ENCODE measurements around the gene GNAS. TPM values are rescaled to one million over a fixed set of nuclear protein-coding genes. Genes with fewer than 3 reads are reported as not detected.
A peak's percentile ranks its signal among the peaks of the same experiment; 100 is the strongest.

The GNAS gene
- total and polyA plus RNA-seq, 9 of the 15 experiments (the other 6 are each of a cell fraction or from before 2014, with no cell fraction given): 128 to 648 (median 266) TPM

DNA sequence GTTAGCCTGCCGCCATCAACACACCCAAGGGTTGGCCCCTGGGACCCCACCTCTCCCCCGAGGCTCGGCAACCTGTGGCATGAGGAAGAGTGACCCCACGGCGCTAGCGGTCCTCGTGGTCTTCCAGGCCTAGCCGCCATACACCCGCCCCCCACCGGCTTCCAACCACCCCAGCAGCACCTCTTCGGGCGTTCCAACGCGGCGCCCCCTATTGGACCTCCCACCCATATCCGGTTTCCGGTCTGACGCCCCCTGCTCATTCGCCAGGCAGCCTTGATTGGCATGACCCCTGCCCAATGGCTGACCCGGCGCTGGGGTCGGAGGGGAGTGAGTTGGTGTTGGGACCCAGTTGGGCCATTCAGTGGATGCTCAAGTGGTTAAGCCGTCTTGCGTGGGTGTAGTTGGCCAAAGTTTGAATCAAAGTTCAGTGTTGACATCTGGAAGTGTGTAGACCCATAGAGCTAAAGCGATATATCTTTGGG, 1.8 kb upstream of the GNAS start, which contains the start of gene GNAS-AS1 (continued):
- TF ChIP-seq PTBP1 (IDR thresholded peaks at IDR 0.05; ENCODE audit: low read depth, low read length) (no peak), HOXB6 (CRISPR knock-in tag; IDR thresholded peaks at IDR 0.05; ENCODE audit: borderline replicate concordance) (no peak), TSC22D4 (tag; IDR thresholded peaks at IDR 0.05) (no peak), ASH1L (IDR thresholded peaks at IDR 0.05; ENCODE audit: borderline replicate concordance, low read depth, partially characterized antibody) (peak; percentile 32), KDM5B (IDR thresholded peaks at IDR 0.05; ENCODE audit: insufficient replicate concordance, low read depth, low read length) (no peak), RBM34 (IDR thresholded peaks at IDR 0.05; ENCODE audit: borderline replicate concordance, insufficient read depth, low read length) (no peak), EGR1 (conservative IDR thresholded peaks at IDR 0.05) (no peak), ARID1B (IDR thresholded peaks at IDR 0.05) (no peak), ARNT (IDR thresholded peaks at IDR 0.05) (no peak), KAT7 (CRISPR knock-in tag; IDR thresholded peaks at IDR 0.05; ENCODE audit: borderline replicate concordance) (no peak), FOXP1 (CRISPR knock-in tag; IDR thresholded peaks at IDR 0.05) (no peak), ILK (tag; IDR thresholded peaks at IDR 0.05; ENCODE audit: borderline replicate concordance, low read depth) (no peak), POLR2AphosphoS2 (IDR thresholded peaks at IDR 0.05; ENCODE audit: low read length) (no peak), U2AF2 (optimal IDR thresholded peaks at IDR 0.05; ENCODE audit: low read depth, low read length) (no peak), KLF16 (IDR thresholded peaks at IDR 0.05) (no peak), ZNF57 (CRISPR knock-in tag; IDR thresholded peaks at IDR 0.05) (no peak), ZNF699 (CRISPR knock-in tag; IDR thresholded peaks at IDR 0.05; ENCODE audit: insufficient replicate concordance) (no peak), LCOR (CRISPR knock-in tag; IDR thresholded peaks at IDR 0.05) (no peak), RBBP5 (IDR thresholded peaks at IDR 0.05; ENCODE audit: borderline replicate concordance, insufficient read depth, low read length, poor library complexity, severe bottlenecking) (no peak), NR2C2 (CRISPR knock-in tag; IDR thresholded peaks at IDR 0.05) (no peak), NR2C2 (tag; IDR thresholded peaks at IDR 0.05) (peak; percentile 69), NCOR1 (IDR thresholded peaks at IDR 0.05) (no peak), PRMT5 (CRISPR knock-in tag; IDR thresholded peaks at IDR 0.05) (no peak), ZNF764 (CRISPR knock-in tag; IDR thresholded peaks at IDR 0.05; ENCODE audit: low read depth) (no peak), ATF1 (CRISPR knock-in tag; IDR thresholded peaks at IDR 0.05) (no peak), ATF1 (tag; IDR thresholded peaks at IDR 0.05) (no peak), ZBTB17 (CRISPR knock-in tag; IDR thresholded peaks at IDR 0.05) (no peak), POLR3G (IDR thresholded peaks at IDR 0.05; ENCODE audit: extremely low read depth, insufficient read length, insufficient replicate concordance) (no peak)
- TF ChIP-seq, protein P1, sequence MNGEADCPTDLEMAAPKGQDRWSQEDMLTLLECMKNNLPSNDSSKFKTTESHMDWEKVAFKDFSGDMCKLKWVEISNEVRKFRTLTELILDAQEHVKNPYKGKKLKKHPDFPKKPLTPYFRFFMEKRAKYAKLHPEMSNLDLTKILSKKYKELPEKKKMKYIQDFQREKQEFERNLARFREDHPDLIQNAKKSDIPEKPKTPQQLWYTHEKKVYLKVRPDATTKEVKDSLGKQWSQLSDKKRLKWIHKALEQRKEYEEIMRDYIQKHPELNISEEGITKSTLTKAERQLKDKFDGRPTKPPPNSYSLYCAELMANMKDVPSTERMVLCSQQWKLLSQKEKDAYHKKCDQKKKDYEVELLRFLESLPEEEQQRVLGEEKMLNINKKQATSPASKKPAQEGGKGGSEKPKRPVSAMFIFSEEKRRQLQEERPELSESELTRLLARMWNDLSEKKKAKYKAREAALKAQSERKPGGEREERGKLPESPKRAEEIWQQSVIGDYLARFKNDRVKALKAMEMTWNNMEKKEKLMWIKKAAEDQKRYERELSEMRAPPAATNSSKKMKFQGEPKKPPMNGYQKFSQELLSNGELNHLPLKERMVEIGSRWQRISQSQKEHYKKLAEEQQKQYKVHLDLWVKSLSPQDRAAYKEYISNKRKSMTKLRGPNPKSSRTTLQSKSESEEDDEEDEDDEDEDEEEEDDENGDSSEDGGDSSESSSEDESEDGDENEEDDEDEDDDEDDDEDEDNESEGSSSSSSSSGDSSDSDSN (IDR thresholded peaks at IDR 0.05; ENCODE audit: borderline replicate concordance in 1 of 2, low read depth in 2 of 2, low read length in 2 of 2): no peak
- TF ChIP-seq, protein P2, sequence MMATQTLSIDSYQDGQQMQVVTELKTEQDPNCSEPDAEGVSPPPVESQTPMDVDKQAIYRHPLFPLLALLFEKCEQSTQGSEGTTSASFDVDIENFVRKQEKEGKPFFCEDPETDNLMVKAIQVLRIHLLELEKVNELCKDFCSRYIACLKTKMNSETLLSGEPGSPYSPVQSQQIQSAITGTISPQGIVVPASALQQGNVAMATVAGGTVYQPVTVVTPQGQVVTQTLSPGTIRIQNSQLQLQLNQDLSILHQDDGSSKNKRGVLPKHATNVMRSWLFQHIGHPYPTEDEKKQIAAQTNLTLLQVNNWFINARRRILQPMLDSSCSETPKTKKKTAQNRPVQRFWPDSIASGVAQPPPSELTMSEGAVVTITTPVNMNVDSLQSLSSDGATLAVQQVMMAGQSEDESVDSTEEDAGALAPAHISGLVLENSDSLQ (IDR thresholded peaks at IDR 0.05): peak; percentile 98
